Calu3 (cell line): ENCODE results near the gene ITSN2. TPM values are rescaled to one million over a fixed set of nuclear protein-coding genes. Genes with fewer than 3 reads are reported as not detected.

Experiments used
- BruUV-seq: library from RNA; stranded (reverse); fragments of 400-500 nt; replicated peaks from 2 replicates; lab custom pipeline; 2021; lab: Mats Ljungman, UMichigan
- CTCF ChIA-PET: fragments of 300-600 bp; sonication (Branson Sonifier 250); formaldehyde crosslinking; loops from one replicate; lab custom pipeline; 2022; ENCODE audit warnings: antibody characterized with exemption; lab: Charles Lee
- DNase-seq: peaks from one replicate; pipeline ENCODE4 v3.0.0; 2022
- H3K27ac Mint-ChIP-seq: one replicate; pipeline ENCODE4 v1.8.0; 2022; ENCODE audit warnings: mixed read lengths; ENCODE audit not compliant: unreplicated experiment
- H3K27me3 Mint-ChIP-seq: one replicate; pipeline ENCODE4 v1.8.0; 2022; ENCODE audit warnings: mixed read lengths; ENCODE audit not compliant: unreplicated experiment
- H3K36me3 Mint-ChIP-seq: one replicate; pipeline ENCODE4 v1.8.0; 2022; ENCODE audit warnings: mild to moderate bottlenecking, moderate library complexity, mixed read lengths; ENCODE audit not compliant: insufficient read depth, unreplicated experiment
- H3K4me1 Mint-ChIP-seq: one replicate; pipeline ENCODE4 v1.8.0; 2022; ENCODE audit warnings: mild to moderate bottlenecking, low read depth, mixed read lengths; ENCODE audit not compliant: unreplicated experiment
- H3K4me3 Mint-ChIP-seq: one replicate; pipeline ENCODE4 v1.8.0; 2022; ENCODE audit warnings: mild to moderate bottlenecking, low read depth, moderate library complexity, mixed read lengths; ENCODE audit not compliant: unreplicated experiment
- H3K9me3 Mint-ChIP-seq: one replicate; pipeline ENCODE4 v1.8.0; 2022; ENCODE audit warnings: low read depth, mixed read lengths; ENCODE audit not compliant: unreplicated experiment
- intact Hi-C: fragments of 100-400 bp; cut with micrococcal nuclease; formaldehyde crosslinking; loops from one replicate; pipeline ENCODE4 v1.10.0; 2022; ENCODE audit not compliant: unreplicated experiment
- total RNA-seq: library from RNA; stranded (reverse); gene quantifications from 2 replicates; pipeline ENCODE4 v1.2.3, GENCODE V29; 2022
- TF ChIP-seq, protein P1 (sequence below): fragments of 200-600 bp; IDR thresholded peaks from one replicate; pipeline ENCODE4 v1.8.0; 2022; ENCODE audit warnings: antibody characterized with exemption; ENCODE audit not compliant: unreplicated experiment

The ITSN2 gene
- total RNA-seq, 1 experiment from 2014 or later = 45.4 TPM

DNA sequence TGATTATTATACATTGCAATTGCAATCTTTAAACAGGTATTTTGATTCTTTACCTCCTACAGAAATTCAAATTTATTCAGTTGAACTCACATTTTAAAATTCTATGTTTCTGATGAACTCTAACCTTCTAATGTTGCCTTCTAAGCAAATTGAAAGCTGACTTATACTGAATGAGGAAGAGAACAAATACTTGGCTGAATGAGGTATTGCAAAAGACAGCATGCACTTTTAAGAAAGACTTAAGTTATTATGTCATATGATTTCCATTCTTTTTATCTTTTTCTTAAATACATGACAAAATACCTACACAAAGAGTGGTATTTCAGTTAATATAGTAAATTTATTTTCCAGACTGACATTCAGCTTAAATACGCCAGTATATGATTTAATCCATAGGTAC is 120.8 kb downstream of the ITSN2 start:
- Mint-ChIP-seq H3K4me1 (no peaks in the 10 kb centered on the region), H3K9me3 (no peaks in the 10 kb centered on the region), H3K4me3 (no peak overlapping the region), H3K36me3 (peaks cover 4% of the 10 kb centered on the region), H3K27ac (no peak overlapping the region), H3K27me3 (no peaks in the 10 kb centered on the region)
- TF ChIP-seq, protein P1, sequence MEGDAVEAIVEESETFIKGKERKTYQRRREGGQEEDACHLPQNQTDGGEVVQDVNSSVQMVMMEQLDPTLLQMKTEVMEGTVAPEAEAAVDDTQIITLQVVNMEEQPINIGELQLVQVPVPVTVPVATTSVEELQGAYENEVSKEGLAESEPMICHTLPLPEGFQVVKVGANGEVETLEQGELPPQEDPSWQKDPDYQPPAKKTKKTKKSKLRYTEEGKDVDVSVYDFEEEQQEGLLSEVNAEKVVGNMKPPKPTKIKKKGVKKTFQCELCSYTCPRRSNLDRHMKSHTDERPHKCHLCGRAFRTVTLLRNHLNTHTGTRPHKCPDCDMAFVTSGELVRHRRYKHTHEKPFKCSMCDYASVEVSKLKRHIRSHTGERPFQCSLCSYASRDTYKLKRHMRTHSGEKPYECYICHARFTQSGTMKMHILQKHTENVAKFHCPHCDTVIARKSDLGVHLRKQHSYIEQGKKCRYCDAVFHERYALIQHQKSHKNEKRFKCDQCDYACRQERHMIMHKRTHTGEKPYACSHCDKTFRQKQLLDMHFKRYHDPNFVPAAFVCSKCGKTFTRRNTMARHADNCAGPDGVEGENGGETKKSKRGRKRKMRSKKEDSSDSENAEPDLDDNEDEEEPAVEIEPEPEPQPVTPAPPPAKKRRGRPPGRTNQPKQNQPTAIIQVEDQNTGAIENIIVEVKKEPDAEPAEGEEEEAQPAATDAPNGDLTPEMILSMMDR = no peak
- CTCF ChIA-PET = no interaction called here
- intact Hi-C loops = no loop called here
- BruUV-seq = no TSS peak
- no peak for DNase-seq

DNA sequence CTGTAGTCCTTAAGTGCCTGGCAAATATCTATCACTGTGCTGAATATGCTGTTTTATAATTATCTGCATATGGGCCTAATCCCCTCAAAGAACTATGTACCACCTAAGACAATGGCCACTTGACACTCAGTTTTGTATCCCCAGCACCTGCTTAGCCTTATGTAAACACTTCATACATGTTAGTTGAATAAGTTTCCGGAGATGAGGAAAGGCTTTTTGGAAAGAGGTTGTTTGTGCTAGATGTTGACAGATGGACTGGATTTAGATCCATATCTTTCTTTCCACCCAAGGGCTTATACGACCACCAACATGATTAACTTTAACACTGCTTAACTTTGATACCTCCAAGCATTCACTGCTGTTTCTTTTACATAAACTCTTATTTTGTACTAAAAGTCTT is 122.2 kb downstream of the ITSN2 start:
- Mint-ChIP-seq H3K36me3 (no peaks in the 10 kb centered on the region), H3K4me1 (no peaks in the 10 kb centered on the region), H3K9me3 (no peaks in the 10 kb centered on the region), H3K27me3 (no peaks in the 10 kb centered on the region), H3K27ac (no peak overlapping the region), H3K4me3 (no peak overlapping the region)
- DNase-seq = no peak
- TF ChIP-seq, protein P1 = no peak
- CTCF ChIA-PET = no interaction called here
- intact Hi-C loops = no loop called here
- no TSS peak for BruUV-seq

DNA sequence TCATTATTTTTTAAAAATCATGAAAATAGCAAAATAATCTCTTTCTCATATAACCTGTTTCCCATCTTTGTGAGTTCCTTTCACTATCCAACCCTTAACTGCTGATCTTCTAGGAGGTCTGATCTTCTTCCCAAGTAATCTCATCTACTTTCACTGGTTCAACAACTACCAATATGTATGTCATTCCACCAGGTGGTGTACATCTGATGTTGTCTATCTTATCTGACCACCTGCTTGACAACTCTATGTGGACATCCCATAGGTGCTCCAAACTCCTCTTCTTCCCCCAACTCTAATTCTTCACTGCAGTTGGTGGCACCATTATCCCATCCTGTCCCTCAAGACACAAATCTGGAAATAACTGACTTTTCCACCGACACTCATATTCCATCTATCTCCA is 123.0 kb downstream of the ITSN2 start:
- intact Hi-C loops = no loop called here
- CTCF ChIA-PET = no interaction called here
- Mint-ChIP-seq H3K36me3 (no peaks in the 10 kb centered on the region), H3K4me1 (no peaks in the 10 kb centered on the region), H3K4me3 (no peak overlapping the region), H3K9me3 (no peaks in the 10 kb centered on the region), H3K27ac (no peak overlapping the region), H3K27me3 (no peaks in the 10 kb centered on the region)
- BruUV-seq = no TSS peak
- TF ChIP-seq, protein P1 = no peak
- DNase-seq = no peak

DNA sequence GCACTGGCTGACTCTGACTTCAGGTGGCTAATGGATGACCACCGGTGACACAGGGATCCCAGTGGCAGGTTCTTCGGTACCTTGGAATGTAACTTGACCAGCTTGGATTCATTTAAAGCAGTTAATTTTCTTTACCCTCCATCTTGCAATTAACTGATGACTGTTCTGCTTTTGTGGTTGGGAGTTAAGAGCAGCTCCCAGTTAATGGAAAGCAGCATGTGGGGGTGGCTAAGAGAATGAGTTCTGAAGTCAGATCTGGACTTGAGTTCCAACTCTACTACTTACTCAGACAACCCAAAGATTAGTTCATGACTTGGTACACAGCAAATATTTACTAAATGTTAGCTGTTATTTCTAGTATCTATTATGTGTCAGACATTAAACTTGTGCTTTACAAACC is 127.0 kb downstream of the ITSN2 start:
- Mint-ChIP-seq H3K36me3 (no peaks in the 10 kb centered on the region), H3K27me3 (no peaks in the 10 kb centered on the region), H3K4me1 (no peaks in the 10 kb centered on the region), H3K9me3 (no peaks in the 10 kb centered on the region), H3K27ac (no peak overlapping the region), H3K4me3 (no peak overlapping the region)
- BruUV-seq = no TSS peak
- CTCF ChIA-PET = no interaction called here
- intact Hi-C loops = no loop called here
- TF ChIP-seq, protein P1 = no peak
- DNase-seq = no peak

DNA sequence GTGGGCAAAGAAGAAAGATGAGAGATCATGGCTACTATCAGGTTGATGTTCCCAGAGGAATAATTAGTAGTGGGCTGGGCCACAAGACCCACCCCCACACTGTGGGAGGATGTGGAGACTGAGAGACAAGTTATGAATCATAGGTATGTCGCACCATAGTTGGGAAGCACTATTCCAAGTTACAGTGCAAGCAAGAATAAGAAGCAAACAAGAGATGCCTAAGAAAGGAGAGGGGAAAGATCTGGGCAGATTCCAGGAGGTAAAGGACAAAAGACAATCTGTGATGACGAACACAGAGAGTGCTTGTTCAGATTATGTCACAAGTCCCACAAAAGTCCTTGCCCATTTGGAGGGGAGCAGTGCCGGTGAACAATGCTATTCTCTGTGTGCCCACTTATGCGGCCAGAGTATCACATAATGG is 128.9 kb downstream of the ITSN2 start:
- no TSS peak for BruUV-seq
- TF ChIP-seq, protein P1 = no peak
- intact Hi-C loops = no loop called here
- no peak for DNase-seq
- Mint-ChIP-seq H3K27ac (no peak overlapping the region), H3K4me3 (no peak overlapping the region), H3K36me3 (no peaks in the 10 kb centered on the region), H3K9me3 (no peaks in the 10 kb centered on the region), H3K4me1 (no peaks in the 10 kb centered on the region), H3K27me3 (no peaks in the 10 kb centered on the region)
- CTCF ChIA-PET = no interaction called here
